Measurements from ENCODE around the gene SNCB.

GRCh38 chr5:176646049-176646706 is 15.8 kb upstream of the SNCB start:
- TF ChIP-seq, protein P1, sequence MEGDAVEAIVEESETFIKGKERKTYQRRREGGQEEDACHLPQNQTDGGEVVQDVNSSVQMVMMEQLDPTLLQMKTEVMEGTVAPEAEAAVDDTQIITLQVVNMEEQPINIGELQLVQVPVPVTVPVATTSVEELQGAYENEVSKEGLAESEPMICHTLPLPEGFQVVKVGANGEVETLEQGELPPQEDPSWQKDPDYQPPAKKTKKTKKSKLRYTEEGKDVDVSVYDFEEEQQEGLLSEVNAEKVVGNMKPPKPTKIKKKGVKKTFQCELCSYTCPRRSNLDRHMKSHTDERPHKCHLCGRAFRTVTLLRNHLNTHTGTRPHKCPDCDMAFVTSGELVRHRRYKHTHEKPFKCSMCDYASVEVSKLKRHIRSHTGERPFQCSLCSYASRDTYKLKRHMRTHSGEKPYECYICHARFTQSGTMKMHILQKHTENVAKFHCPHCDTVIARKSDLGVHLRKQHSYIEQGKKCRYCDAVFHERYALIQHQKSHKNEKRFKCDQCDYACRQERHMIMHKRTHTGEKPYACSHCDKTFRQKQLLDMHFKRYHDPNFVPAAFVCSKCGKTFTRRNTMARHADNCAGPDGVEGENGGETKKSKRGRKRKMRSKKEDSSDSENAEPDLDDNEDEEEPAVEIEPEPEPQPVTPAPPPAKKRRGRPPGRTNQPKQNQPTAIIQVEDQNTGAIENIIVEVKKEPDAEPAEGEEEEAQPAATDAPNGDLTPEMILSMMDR (IDR thresholded peaks at IDR 0.05), result no peak
- no peak for TF ChIP-seq POLR2A (IDR thresholded peaks at IDR 0.05)

Data from vagina (tissue), 2 donors.